Stimulated activated CD4-positive, alpha-beta T cell treated with anti-CD3 and anti-CD28 coated beads, Interleukin-12 subunit alpha, Interleukin-12 subunit beta, amount 100 ng/mL, for 48 hours (primary cell): ENCODE data around the gene RASGRP4.
A peak's percentile ranks its signal among the peaks of the same experiment; 100 is the strongest.
"Not testable (repeated sequence)": the region's sequence is repeated elsewhere in the genome, so short reads cannot be mapped to it uniquely, and the experiment has no call there.

ENCODE experiments used
- DNase-seq, 3 donors: peaks; one replicate each; pipeline ENCODE4 v3.0.0-alpha.2; 2020; ENCODE audit warnings: low read depth in 2 of 3, low spot score in 1 of 3

Gene RASGRP4

GRCh38 chr19:38425810-38426466 is at the start of gene RASGRP4:
Gene RASGRP4, minus strand, starts transcription at chr19:38426219. Its CDS starts 128 bp downstream, at chr19:38426091.
- DNase-seq, result peak in 1 of 3 donors; percentile 34

- DNase-seq, result no peak
These were observed 49.2 kb upstream of the RASGRP4 start for GRCh38 chr19:38475176-38475575.

- DNase-seq, result no peak
These were observed 47.2 kb upstream of the RASGRP4 start for GRCh38 chr19:38473201-38473600.

GRCh38 chr19:38472725-38473124 is 46.7 kb upstream of the RASGRP4 start:
- DNase-seq, result not testable (repeated sequence)

GRCh38 chr19:38470788-38471480 is 44.9 kb upstream of the RASGRP4 start:
- no peak for DNase-seq

- no peak for DNase-seq
These were observed 43.1 kb upstream of the RASGRP4 start for GRCh38 chr19:38469151-38469550.

GRCh38 chr19:38467541-38468525 is 41.8 kb upstream of the RASGRP4 start:
- no peak for DNase-seq

GRCh38 chr19:38466050-38466449 is 40.0 kb upstream of the RASGRP4 start:
- DNase-seq, result no peak

GRCh38 chr19:38464421-38465082 is 38.5 kb upstream of the RASGRP4 start:
- no peak for DNase-seq

- DNase-seq, result no peak
These were observed 37.3 kb upstream of the RASGRP4 start for GRCh38 chr19:38463365-38463764.

- no peak for DNase-seq
These were observed 33.0 kb upstream of the RASGRP4 start for GRCh38 chr19:38458991-38459390.

GRCh38 chr19:38457690-38458405 is 31.8 kb upstream of the RASGRP4 start:
- no peak for DNase-seq

GRCh38 chr19:38457202-38457601 is 31.2 kb upstream of the RASGRP4 start:
- no peak for DNase-seq

GRCh38 chr19:38455031-38455430 is 29.0 kb upstream of the RASGRP4 start:
- no peak for DNase-seq

- DNase-seq, result no peak
These were observed 27.6 kb upstream of the RASGRP4 start for GRCh38 chr19:38453596-38453995.

GRCh38 chr19:38452430-38453366 is 26.7 kb upstream of the RASGRP4 start:
- peak in 1 of 3 donors; percentile 22 for DNase-seq

GRCh38 chr19:38451629-38452028 is 25.6 kb upstream of the RASGRP4 start:
- no peak for DNase-seq

GRCh38 chr19:38451036-38451435 is 25.0 kb upstream of the RASGRP4 start:
- no peak for DNase-seq

- DNase-seq, result no peak
These were observed 23.5 kb upstream of the RASGRP4 start for GRCh38 chr19:38449518-38449917.
